Measurements from ENCODE around the gene MYCBPAP.
A peak's percentile ranks its signal among the peaks of the same experiment; 100 is the strongest.
"Not testable (repeated sequence)": the region's sequence is repeated elsewhere in the genome, so short reads cannot be mapped to it uniquely, and the experiment has no call there.

MYCBPAP gene

GRCh38 chr17:50467855-50468303 is 40.4 kb upstream of the MYCBPAP start:
- CTCF ChIA-PET = interaction anchor here (1.4 kb wide), 1 partner anchor 11 kb away, joined by 4 read pairs; no protein-coding TSS in a partner anchor
- peaks cover 8% of the 10 kb centered on the region for H3K4me1 Mint-ChIP-seq
- no peaks in the 10 kb centered on the region for H3K36me3 Mint-ChIP-seq
- no peak overlapping the region for H3K4me3 Mint-ChIP-seq
- no peak overlapping the region for H3K27ac Mint-ChIP-seq
- H3K27me3 Mint-ChIP-seq = peaks cover 70% of the 10 kb centered on the region
- peak; percentile 19 for DNase-seq
- H3K9me3 Mint-ChIP-seq = no peaks in the 10 kb centered on the region

- Mint-ChIP-seq H3K9me3 (no peaks in the 10 kb centered on the region), H3K4me3 (no peak within 1 kb of the TSS), H3K27me3 (peaks cover 70% of the 10 kb centered on the region), H3K4me1 (peaks cover 8% of the 10 kb centered on the region), H3K27ac (no peak within 1 kb of the TSS), H3K36me3 (no peaks in the 10 kb centered on the region)
- DNase-seq = peak; percentile 25
- CTCF ChIA-PET = interaction anchor here (1.4 kb wide), 1 partner anchor 11 kb away, joined by 4 read pairs; no protein-coding TSS in a partner anchor
These were observed 39.7 kb upstream of the MYCBPAP start, which contains the start of gene CHAD for GRCh38 chr17:50468304-50469207. Gene CHAD, minus strand, starts transcription at chr17:50468880. Its CDS starts 67 bp downstream, at chr17:50468813.

- Mint-ChIP-seq H3K27me3 (peaks cover 70% of the 10 kb centered on the region), H3K36me3 (no peaks in the 10 kb centered on the region), H3K27ac (no peak overlapping the region), H3K4me3 (no peak overlapping the region), H3K4me1 (peaks cover 8% of the 10 kb centered on the region), H3K9me3 (no peaks in the 10 kb centered on the region)
- CTCF ChIA-PET = interaction anchor here (1.4 kb wide), 1 partner anchor 10 kb away, joined by 4 read pairs; no protein-coding TSS in a partner anchor
- peak; percentile 19 for DNase-seq
These were observed 39.0 kb upstream of the MYCBPAP start for GRCh38 chr17:50469208-50469605.

- Mint-ChIP-seq H3K36me3 (no peaks in the 10 kb centered on the region), H3K4me1 (peaks cover 8% of the 10 kb centered on the region)
These were observed 38.5 kb upstream of the MYCBPAP start for GRCh38 chr17:50469671-50470305.

GRCh38 chr17:50470426-50470825 is 37.8 kb upstream of the MYCBPAP start:
- no peak overlapping the region for H3K27ac Mint-ChIP-seq

More at GRCh38 chr17:50469671-50470305, 38.5 kb upstream of the MYCBPAP start:
- Mint-ChIP-seq H3K9me3 (no peaks in the 10 kb centered on the region), H3K4me3 (no peak overlapping the region), H3K27me3 (peaks cover 67% of the 10 kb centered on the region), H3K27ac (no peak overlapping the region)
- CTCF ChIA-PET = no interaction called here
- peak; percentile 18 for DNase-seq

GRCh38 chr17:50471009-50471905 is 37.0 kb upstream of the MYCBPAP start:
- Mint-ChIP-seq H3K4me3 (no peak overlapping the region), H3K4me1 (peaks cover 8% of the 10 kb centered on the region), H3K36me3 (no peaks in the 10 kb centered on the region), H3K27ac (no peak overlapping the region), H3K9me3 (no peaks in the 10 kb centered on the region), H3K27me3 (peaks cover 56% of the 10 kb centered on the region)
- peak; percentile 12 for DNase-seq
- CTCF ChIA-PET = interaction anchor here (1.0 kb wide), 1 partner anchor 156 kb away, joined by 3 read pairs; no protein-coding TSS in a partner anchor

More at GRCh38 chr17:50470426-50470825, 37.8 kb upstream of the MYCBPAP start:
- peak; percentile 6 for DNase-seq
- no peak overlapping the region for H3K4me3 Mint-ChIP-seq
- H3K4me1 Mint-ChIP-seq = peaks cover 8% of the 10 kb centered on the region
- no peaks in the 10 kb centered on the region for H3K9me3 Mint-ChIP-seq
- CTCF ChIA-PET = interaction anchor here (1.0 kb wide), 1 partner anchor 157 kb away, joined by 3 read pairs; no protein-coding TSS in a partner anchor
- H3K27me3 Mint-ChIP-seq = peaks cover 62% of the 10 kb centered on the region
- H3K36me3 Mint-ChIP-seq = no peaks in the 10 kb centered on the region

GRCh38 chr17:50472286-50472685 is 36.0 kb upstream of the MYCBPAP start:
- Mint-ChIP-seq H3K4me3 (no peak overlapping the region), H3K27me3 (peaks cover 54% of the 10 kb centered on the region)
- CTCF ChIA-PET = no interaction called here

GRCh38 chr17:50472761-50473161 is 35.5 kb upstream of the MYCBPAP start:
- H3K27ac Mint-ChIP-seq, H3K9me3 Mint-ChIP-seq, H3K4me3 Mint-ChIP-seq, H3K4me1 Mint-ChIP-seq, DNase-seq, H3K36me3 Mint-ChIP-seq, CTCF ChIA-PET: not testable (repeated sequence)
- H3K27me3 Mint-ChIP-seq = peaks cover 49% of the 10 kb centered on the region

More at GRCh38 chr17:50472286-50472685, 36.0 kb upstream of the MYCBPAP start:
- no peak overlapping the region for H3K27ac Mint-ChIP-seq
- no peak for DNase-seq
- peaks cover 8% of the 10 kb centered on the region for H3K4me1 Mint-ChIP-seq
- H3K36me3 Mint-ChIP-seq = no peaks in the 10 kb centered on the region
- H3K9me3 Mint-ChIP-seq = no peaks in the 10 kb centered on the region

- Mint-ChIP-seq H3K9me3 (no peaks in the 10 kb centered on the region), H3K4me3 (no peak overlapping the region), H3K27ac (no peak overlapping the region), H3K27me3 (peaks cover 43% of the 10 kb centered on the region), H3K36me3 (no peaks in the 10 kb centered on the region), H3K4me1 (peaks cover 6% of the 10 kb centered on the region)
- CTCF ChIA-PET = no interaction called here
- no peak for DNase-seq
These were observed 34.3 kb upstream of the MYCBPAP start for GRCh38 chr17:50473901-50474300.

- H3K27me3 Mint-ChIP-seq = peaks cover 37% of the 10 kb centered on the region
- no peak overlapping the region for H3K4me3 Mint-ChIP-seq
- DNase-seq = no peak
- H3K4me1 Mint-ChIP-seq = peaks cover 9% of the 10 kb centered on the region
- H3K9me3 Mint-ChIP-seq = no peaks in the 10 kb centered on the region
- no peaks in the 10 kb centered on the region for H3K36me3 Mint-ChIP-seq
- H3K27ac Mint-ChIP-seq = no peak overlapping the region
- CTCF ChIA-PET = interaction anchor here (0.5 to 1.1 kb wide), 4 partner anchors 30 to 1565 kb away, joined by 3 read pairs; no protein-coding TSS in a partner anchor
These were observed 33.7 kb upstream of the MYCBPAP start for GRCh38 chr17:50474523-50474922.

GRCh38 chr17:50475362-50475761 is 32.9 kb upstream of the MYCBPAP start:
- H3K4me3 Mint-ChIP-seq = no peak overlapping the region
- H3K27me3 Mint-ChIP-seq = peaks cover 29% of the 10 kb centered on the region
- CTCF ChIA-PET = interaction anchor here (0.7 to 1.1 kb wide), 3 partner anchors 29 to 147 kb away, joined by 3 read pairs; no protein-coding TSS in a partner anchor
- H3K27ac Mint-ChIP-seq = no peak overlapping the region
- peaks cover 18% of the 10 kb centered on the region for H3K4me1 Mint-ChIP-seq
- H3K9me3 Mint-ChIP-seq = no peaks in the 10 kb centered on the region
- H3K36me3 Mint-ChIP-seq = no peaks in the 10 kb centered on the region
- DNase-seq = no peak

GRCh38 chr17:50475775-50476544 is 32.3 kb upstream of the MYCBPAP start:
- CTCF ChIA-PET = interaction anchor here (1.0 to 1.1 kb wide), 3 partner anchors 28 to 113 kb away, joined by 3 read pairs; no protein-coding TSS in a partner anchor
- not testable (repeated sequence) for H3K27ac Mint-ChIP-seq, H3K9me3 Mint-ChIP-seq, DNase-seq, H3K4me3 Mint-ChIP-seq, H3K36me3 Mint-ChIP-seq
- Mint-ChIP-seq H3K27me3 (peaks cover 23% of the 10 kb centered on the region), H3K4me1 (peaks cover 19% of the 10 kb centered on the region)

All from activated naive CD4-positive, alpha-beta T cell treated with anti-CD3 and anti-CD28 coated beads, Interleukin-2, amount 10 ng/mL, durations not matched to agents 7 days and 5 days (primary cell).